Neural crest cell (in vitro differentiated cells): ENCODE measurements around the gene ACSL6. TPM values are rescaled to one million over a fixed set of nuclear protein-coding genes. Genes with fewer than 3 reads are reported as not detected.
"Not testable (repeated sequence)": the region's sequence is repeated elsewhere in the genome, so short reads cannot be mapped to it uniquely, and the experiment has no call there.

Experiments
- DNase-seq: peaks from one replicate; pipeline ENCODE4 v3.0.0; 2021; ENCODE audit warnings: low read depth, mixed read lengths, low spot score
- H3K27ac Mint-ChIP-seq: one replicate; pipeline ENCODE4 v1.8.0; 2021; ENCODE audit warnings: mild to moderate bottlenecking, mixed read lengths; ENCODE audit not compliant: unreplicated experiment
- H3K27me3 Mint-ChIP-seq: 2 replicates; pipeline ENCODE4 v1.8.0; 2021; ENCODE audit warnings: low read depth, mild to moderate bottlenecking, mixed read lengths
- H3K36me3 Mint-ChIP-seq: 2 replicates; pipeline ENCODE4 v1.8.0; 2021; ENCODE audit warnings: low read depth, mild to moderate bottlenecking, mixed read lengths
- H3K4me1 Mint-ChIP-seq: 2 replicates; pipeline ENCODE4 v1.8.0; 2021; ENCODE audit warnings: mixed read lengths
- H3K4me3 Mint-ChIP-seq: one replicate; pipeline ENCODE4 v1.8.0; 2021; ENCODE audit warnings: mild to moderate bottlenecking, mixed read lengths
- H3K9me3 Mint-ChIP-seq: 2 replicates; pipeline ENCODE4 v1.8.0; 2021; ENCODE audit warnings: mixed read lengths
- CTCF ChIP-seq: fragments of 200-600 bp; sonication (generic); conservative IDR thresholded peaks from 2 replicates; pipeline ENCODE4 v1.5.0; 2021; ENCODE audit warnings: antibody characterized with exemption, mild to moderate bottlenecking
- total RNA-seq: library from RNA; stranded (reverse); gene quantifications from 2 replicates; pipeline ENCODE4 v1.2.1, GENCODE V29; 2021

ACSL6 gene
- total RNA-seq, 1 donor from 2014 or later: 0.84 TPM

GRCh38 chr5:131914472-131914871 lies 97.0 kb downstream of the ACSL6 start:
- H3K27me3 Mint-ChIP-seq: peaks cover 11% of the 10 kb centered on the region
- H3K27ac Mint-ChIP-seq: no peak overlapping the region
- no peaks in the 10 kb centered on the region for H3K4me1 Mint-ChIP-seq
- H3K9me3 Mint-ChIP-seq: no peaks in the 10 kb centered on the region
- no peak for TF ChIP-seq CTCF
- no peaks in the 10 kb centered on the region for H3K36me3 Mint-ChIP-seq
- no peak for DNase-seq
- no peak overlapping the region for H3K4me3 Mint-ChIP-seq

DNA sequence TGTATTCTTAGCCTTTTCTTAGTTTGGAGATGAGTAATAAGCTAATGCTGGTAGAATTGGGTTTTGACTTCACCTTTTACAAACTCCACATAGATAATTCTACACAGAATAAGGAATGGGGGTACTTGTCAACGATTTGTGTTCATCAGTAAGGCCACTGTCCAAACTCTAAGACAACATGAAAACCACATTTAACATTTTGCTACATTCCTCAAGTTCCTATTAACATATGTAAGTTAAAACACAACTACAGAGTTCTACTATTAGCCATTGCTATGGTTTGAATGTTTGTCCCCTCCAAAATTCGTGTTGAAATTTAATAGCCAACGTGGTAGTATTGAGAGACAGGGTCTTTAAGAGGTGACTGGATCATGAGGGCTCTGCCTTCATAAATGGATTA lies 97.9 kb downstream of the ACSL6 start:
- TF ChIP-seq CTCF: no peak
- H3K36me3 Mint-ChIP-seq: no peaks in the 10 kb centered on the region
- H3K9me3 Mint-ChIP-seq: peaks cover 3% of the 10 kb centered on the region

DNA sequence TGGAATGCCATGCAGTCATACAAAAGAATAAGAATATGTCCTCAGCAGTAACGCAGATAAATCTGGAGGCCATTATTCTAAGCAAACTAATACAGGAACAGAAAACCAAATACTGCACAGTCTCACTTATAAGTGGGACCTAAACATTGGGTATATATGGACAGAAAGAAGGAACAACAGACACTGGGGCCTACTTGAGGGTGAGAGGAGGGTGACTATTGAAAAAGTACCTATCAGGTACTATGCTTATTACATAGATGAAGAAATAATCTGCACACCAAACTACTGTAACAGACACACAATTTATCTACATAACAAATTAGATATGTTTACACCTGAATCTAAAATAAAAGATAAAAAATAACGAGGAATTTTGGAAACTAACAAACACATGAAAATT lies 104.8 kb downstream of the ACSL6 start:
- Mint-ChIP-seq H3K27ac (no peak overlapping the region), H3K36me3 (peaks cover 4% of the 10 kb centered on the region), H3K9me3 (peaks cover 25% of the 10 kb centered on the region), H3K4me1 (no peaks in the 10 kb centered on the region), H3K27me3 (peaks cover 12% of the 10 kb centered on the region), H3K4me3 (no peak overlapping the region)
- no peak for TF ChIP-seq CTCF
- no peak for DNase-seq

More for the DNA sequence above, 97.9 kb downstream of the ACSL6 start:
- H3K4me1 Mint-ChIP-seq: no peaks in the 10 kb centered on the region
- no peak for DNase-seq
- peaks cover 13% of the 10 kb centered on the region for H3K27me3 Mint-ChIP-seq
- no peak overlapping the region for H3K4me3 Mint-ChIP-seq
- no peak overlapping the region for H3K27ac Mint-ChIP-seq

DNA sequence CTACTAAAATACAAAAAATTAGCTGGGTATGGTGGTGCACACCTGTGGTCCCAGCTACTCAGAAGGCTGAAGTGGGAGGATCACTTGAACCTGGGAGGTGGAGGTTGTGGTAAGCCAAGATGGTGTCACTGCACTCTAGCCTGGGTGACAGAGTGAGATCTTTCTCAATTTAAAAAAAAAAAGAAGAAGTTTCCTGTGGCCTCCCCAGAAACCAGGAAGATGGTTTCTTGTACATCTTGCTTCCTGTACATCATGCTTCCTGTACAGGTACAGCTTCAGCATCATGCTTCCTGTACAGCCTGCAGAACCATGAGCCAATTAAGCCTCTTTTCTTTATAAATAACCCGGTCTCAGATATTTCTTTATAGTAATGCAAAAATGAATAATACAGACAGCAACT lies 109.2 kb downstream of the ACSL6 start:
- not testable (repeated sequence) for DNase-seq, H3K4me1 Mint-ChIP-seq, H3K27me3 Mint-ChIP-seq, H3K36me3 Mint-ChIP-seq, H3K27ac Mint-ChIP-seq, H3K4me3 Mint-ChIP-seq
- peaks cover 20% of the 10 kb centered on the region for H3K9me3 Mint-ChIP-seq

Other genes starting within 250 kb of the ACSL6 start
- gene FNIP1, start 214.6 kb downstream of the ACSL6 start, total RNA-seq: 20.6 and 24.9 TPM in 2 replicates
- gene MEIKIN, start 66.0 kb downstream of the ACSL6 start, total RNA-seq: not detected in 2 replicates
- gene IL3, start 49.0 kb upstream of the ACSL6 start, total RNA-seq: not detected in 2 replicates
- not detected in 2 replicates for gene CSF2, start 62.1 kb upstream of the ACSL6 start, total RNA-seq
- gene P4HA2, start 216.2 kb upstream of the ACSL6 start, total RNA-seq: 10.8 and 11.3 TPM in 2 replicates
- 37.4 and 38.0 TPM in 2 replicates for gene PDLIM4, start 246.0 kb upstream of the ACSL6 start, total RNA-seq